Neural cell (in vitro differentiated cells): ENCODE results near the gene TSPAN14. TPM values are rescaled to one million over a fixed set of nuclear protein-coding genes. Genes with fewer than 3 reads are reported as not detected.

Source experiments
- H2AFZ ChIP-seq: fragments of 200-600, 300-800 bp; sonication (generic), shearing (Covaris generic); 2 replicates; pipeline ENCODE4 v1.6.0; 2014; ENCODE audit warnings: low read depth, mild to moderate bottlenecking, antibody characterized with exemption, low read length, moderate library complexity
- H3F3A ChIP-seq: fragments of 200-600 bp; shearing (Covaris generic); 2 replicates; pipeline ENCODE4 v1.6.1; 2016; ENCODE audit warnings: mild to moderate bottlenecking, moderate library complexity, mixed read lengths, antibody characterized with exemption, low read length; ENCODE audit not compliant: insufficient read depth, poor library complexity, severe bottlenecking
- H3K27ac ChIP-seq: fragments of 200-600, 300-800 bp; sonication (generic), shearing (Covaris generic); 2 replicates; pipeline ENCODE4 v1.5.1; 2014; ENCODE audit warnings: mild to moderate bottlenecking, low read length, moderate library complexity
- H3K27me3 ChIP-seq: fragments of 300-800, 200-600 bp; sonication (generic), shearing (Covaris generic); 2 replicates; pipeline ENCODE4 v1.6.0; 2014; ENCODE audit warnings: mild to moderate bottlenecking, low read depth, low read length, moderate library complexity; ENCODE audit not compliant: insufficient read depth
- H3K36me3 ChIP-seq: fragments of 300-800, 200-600 bp; sonication (generic), shearing (Covaris generic); 2 replicates; pipeline ENCODE4 v1.5.1; 2014; ENCODE audit warnings: mild to moderate bottlenecking, antibody characterized with exemption, low read length, moderate library complexity; ENCODE audit not compliant: insufficient read depth
- H3K4me2 ChIP-seq: fragments of 300-800, 200-600 bp; sonication (generic), shearing (Covaris generic); 2 replicates; pipeline ENCODE4 v1.6.0; 2014; ENCODE audit warnings: mild to moderate bottlenecking, low read length
- H3K4me3 ChIP-seq: fragments of 300-800, 200-600 bp; sonication (generic), shearing (Covaris generic); 2 replicates; pipeline ENCODE4 v1.5.1; 2014; ENCODE audit warnings: mild to moderate bottlenecking, low read length, moderate library complexity
- H3K79me2 ChIP-seq: fragments of 200-600 bp; shearing (Covaris generic); replicated peaks from 2 replicates; pipeline ENCODE4 v1.6.0; 2014; ENCODE audit warnings: mild to moderate bottlenecking, low read length, moderate library complexity; ENCODE audit not compliant: insufficient read depth
- H3K9ac ChIP-seq: fragments of 300-800, 200-600 bp; sonication (generic), shearing (Covaris generic); 2 replicates; pipeline ENCODE4 v1.6.1; 2016; ENCODE audit warnings: mild to moderate bottlenecking, low read length, mixed read lengths
- H3K9me2 ChIP-seq: fragments of 200-600 bp; shearing (Covaris generic); 2 replicates; pipeline ENCODE4 v1.6.1; 2016; ENCODE audit warnings: mild to moderate bottlenecking, low read length, mixed read lengths; ENCODE audit not compliant: insufficient read depth
- H3K9me3 ChIP-seq: fragments of 200-600, 300-800 bp; sonication (generic), shearing (Covaris generic); 2 replicates; pipeline ENCODE4 v1.6.1; 2016; ENCODE audit warnings: mild to moderate bottlenecking, mixed run types, low read length, moderate library complexity, mixed read lengths
- H4K20me1 ChIP-seq: fragments of 200-600 bp; shearing (Covaris generic); 2 replicates; pipeline ENCODE4 v1.6.1; 2016; ENCODE audit warnings: mild to moderate bottlenecking, mixed run types; ENCODE audit not compliant: insufficient read depth
- CTCF ChIP-seq: fragments of 450-650 bp; IDR thresholded peaks from 2 replicates; pipeline ENCODE4 v1.5.1; 2014; ENCODE audit warnings: antibody characterized with exemption, mild to moderate bottlenecking, moderate library complexity; ENCODE audit not compliant: poor library complexity, severe bottlenecking
- EP300 ChIP-seq: fragments of 450-650 bp; conservative IDR thresholded peaks from 2 replicates; pipeline ENCODE4 v1.6.1; 2014; ENCODE audit warnings: antibody characterized with exemption, mild to moderate bottlenecking, moderate library complexity; ENCODE audit not compliant: poor library complexity, severe bottlenecking
- EZH2 ChIP-seq: fragments of 200-600, 300-800 bp; shearing (Covaris generic), sonication (generic); IDR thresholded peaks from 2 replicates; pipeline ENCODE4 v1.6.1; 2014; ENCODE audit warnings: antibody characterized with exemption, low read length, borderline replicate concordance, mild to moderate bottlenecking; ENCODE audit not compliant: insufficient read depth, poor library complexity, severe bottlenecking
- MXI1 ChIP-seq: fragments of 450-650 bp; conservative IDR thresholded peaks from 2 replicates; pipeline ENCODE4 v1.6.1; 2014; ENCODE audit warnings: antibody characterized with exemption, mild to moderate bottlenecking; ENCODE audit not compliant: poor library complexity, severe bottlenecking
- POLR2AphosphoS5 ChIP-seq: IDR thresholded peaks from 2 replicates; pipeline ENCODE4 v1.6.1; 2012
- RAD21 ChIP-seq: fragments of 450-650 bp; conservative IDR thresholded peaks from 2 replicates; pipeline ENCODE4 v1.6.1; 2014; ENCODE audit warnings: antibody characterized with exemption, mild to moderate bottlenecking, moderate library complexity
- REST ChIP-seq: IDR thresholded peaks from 2 replicates; pipeline ENCODE4 v1.6.1; 2012; ENCODE audit warnings: borderline replicate concordance
- SMC3 ChIP-seq: fragments of 450-650 bp; conservative IDR thresholded peaks from 2 replicates; pipeline ENCODE4 v1.6.1; 2014; ENCODE audit warnings: antibody characterized with exemption, mild to moderate bottlenecking, moderate library complexity; ENCODE audit not compliant: poor library complexity
- TAF1 ChIP-seq: IDR thresholded peaks from 2 replicates; pipeline ENCODE4 v1.6.1; 2012; ENCODE audit warnings: low read depth
- polyA plus RNA-seq: library from polyadenylated mRNA; depleted of rRNA; stranded (reverse); fragments of >200 nt; gene quantifications from 2 replicates; pipeline ENCODE4 v1.2.3, GENCODE V29; 2014

The TSPAN14 gene
- polyA plus RNA-seq, 1 donor from 2014 or later, result 26.3 TPM

GRCh38 chr10:80455461-80456349, 1.6 kb downstream of the TSPAN14 start:
- Histone ChIP-seq H3K4me2 (peak overlapping the region; percentile 62), H2AFZ (no peak overlapping the region), H3K9ac (peak overlapping the region; percentile 86), H4K20me1 (no peaks in the 10 kb centered on the region), H3K36me3 (no peaks in the 10 kb centered on the region), H3F3A (no peaks in the 10 kb centered on the region), H3K27me3 (no peaks in the 10 kb centered on the region), H3K27ac (peak overlapping the region; percentile 52), H3K79me2 (peaks cover 62% of the 10 kb centered on the region), H3K9me2 (no peaks in the 10 kb centered on the region), H3K9me3 (no peaks in the 10 kb centered on the region), H3K4me3 (peak overlapping the region; percentile 95)
- TF ChIP-seq EP300 (no peak), RAD21 (no peak), MXI1 (no peak), SMC3 (no peak), POLR2AphosphoS5 (no peak), EZH2 (no peak), CTCF (no peak), TAF1 (no peak), REST (no peak)

- Histone ChIP-seq H3K4me3 (no peak overlapping the region), H3K9me3 (no peaks in the 10 kb centered on the region), H4K20me1 (no peaks in the 10 kb centered on the region), H3F3A (no peaks in the 10 kb centered on the region), H3K9me2 (no peaks in the 10 kb centered on the region), H3K79me2 (peaks cover 73% of the 10 kb centered on the region), H3K27ac (no peak overlapping the region), H3K36me3 (no peaks in the 10 kb centered on the region), H3K27me3 (no peaks in the 10 kb centered on the region), H2AFZ (no peak overlapping the region), H3K4me2 (no peak overlapping the region), H3K9ac (no peak overlapping the region)
- TF ChIP-seq SMC3 (no peak), RAD21 (no peak), EZH2 (no peak), EP300 (no peak), REST (no peak), CTCF (no peak), MXI1 (no peak), TAF1 (no peak), POLR2AphosphoS5 (no peak)
Observed at GRCh38 chr10:80457554-80458262, 3.6 kb downstream of the TSPAN14 start.
